ENCODE measurements around the gene DYNLT2B. TPM values are rescaled to one million over a fixed set of nuclear protein-coding genes. Genes with fewer than 3 reads are reported as not detected.
"Not testable (repeated sequence)": the region's sequence is repeated elsewhere in the genome, so short reads cannot be mapped to it uniquely, and the experiment has no call there.

Gene DYNLT2B
- total and polyA plus RNA-seq, 2 donors (not counting 3 experiments of a cell fraction or from before 2014, with no cell fraction given): 9.2 to 13.9 TPM

DNA sequence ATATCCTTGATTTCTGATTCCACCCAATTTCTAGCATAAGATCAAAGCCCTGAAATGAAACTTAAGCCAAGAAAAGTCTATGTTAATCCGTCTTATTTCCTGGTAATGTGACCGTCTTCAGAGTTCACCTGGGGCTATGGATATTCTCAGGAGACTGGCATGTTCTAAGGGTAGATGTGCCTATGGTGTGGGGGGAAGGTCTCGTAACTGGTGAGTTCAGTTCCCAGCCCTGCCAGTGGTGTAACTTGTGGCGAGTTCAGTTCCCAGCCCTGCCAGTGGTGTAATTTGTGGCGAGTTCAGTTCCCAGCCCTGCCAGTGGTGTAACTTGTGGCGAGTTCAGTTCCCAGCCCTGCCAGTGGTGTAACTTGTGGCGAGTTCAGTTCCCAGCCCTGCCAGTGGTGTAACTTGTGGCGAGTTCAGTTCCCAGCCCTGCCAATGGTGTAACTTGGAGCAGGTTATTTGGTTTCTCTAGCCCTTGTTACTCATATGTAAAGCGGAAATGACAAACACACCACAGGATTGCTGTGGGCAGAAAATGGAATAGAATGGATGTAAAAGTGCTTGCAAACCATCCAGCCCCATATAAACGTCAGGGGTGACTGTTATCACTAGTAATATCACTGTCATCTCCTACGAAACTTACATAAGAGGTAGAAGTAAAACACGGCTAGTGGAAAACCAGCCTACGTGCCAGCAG is 71.3 kb downstream of the DYNLT2B start:
- DNase-seq (ENCODE audit: low read depth, low spot score): no peak

GRCh38 chr3:196244166-196244565 is 73.9 kb downstream of the DYNLT2B start:
- CTCF ChIA-PET; BruUV-seq (replicated peaks); dilution Hi-C loops (cut with MboI; ENCODE audit: extremely low pct_ligation_motif_present, low sequenced_read_pairs); H3K27ac ChIP-seq (ENCODE audit: insufficient read depth, low read depth, low read length); H3K27me3 ChIP-seq (ENCODE audit: control insufficient read depth in 2 of 2, insufficient read depth in 2 of 2, low read length in 2 of 2); H3K9me3 ChIP-seq (replicated peaks; ENCODE audit: control insufficient read depth, insufficient read depth, low read length); intact Hi-C loops (cut with micrococcal nuclease); H3K4me3 ChIP-seq (replicated peaks in 1 of 3; ENCODE audit: insufficient read depth in 1 of 3, low read depth in 1 of 3, low read length in 3 of 3); H3K9me1 ChIP-seq (replicated peaks; ENCODE audit: control insufficient read depth, extremely low read depth, insufficient read depth, low read length); H3K4me1 ChIP-seq (ENCODE audit: control insufficient read depth, extremely low read depth, insufficient read depth, low read length); H3K79me2 ChIP-seq (ENCODE audit: control insufficient read depth, insufficient read depth, low read length); POLR2A ChIA-PET; H3K4me2 ChIP-seq (ENCODE audit: insufficient read depth, low read length); H2AFZ ChIP-seq (ENCODE audit: low read depth, low read length); H4K20me1 ChIP-seq (replicated peaks; ENCODE audit: control insufficient read depth, extremely low read depth, insufficient read depth, low read length); DNase-seq (ENCODE audit: low read depth, low spot score); FAIRE-seq; H3K9ac ChIP-seq (replicated peaks; ENCODE audit: extremely low read depth, insufficient read depth, low read length): not testable (repeated sequence)
- H3K36me3 ChIP-seq (ENCODE audit: control insufficient read depth in 2 of 2, extremely low read depth in 1 of 2, insufficient read depth in 2 of 2, low read length in 2 of 2): peaks cover 18 to 23% of the 10 kb centered on the region in 2 experiments

More for the DNA sequence above, 71.3 kb downstream of the DYNLT2B start:
- no peak overlapping the region for H2AFZ ChIP-seq (ENCODE audit: low read depth, low read length)
- no peaks in the 10 kb centered on the region for H3K27me3 ChIP-seq (ENCODE audit: control insufficient read depth in 2 of 2, insufficient read depth in 2 of 2, low read length in 2 of 2)
- no peaks in the 10 kb centered on the region for H4K20me1 ChIP-seq (replicated peaks; ENCODE audit: control insufficient read depth, extremely low read depth, insufficient read depth, low read length)
- POLR2A ChIA-PET: no interaction called here
- BruUV-seq (replicated peaks): no TSS peak
- H3K36me3 ChIP-seq (ENCODE audit: control insufficient read depth in 2 of 2, extremely low read depth in 1 of 2, insufficient read depth in 2 of 2, low read length in 2 of 2): peaks cover 12 to 16% of the 10 kb centered on the region in 2 experiments
- no peaks in the 10 kb centered on the region for H3K9me3 ChIP-seq (replicated peaks; ENCODE audit: control insufficient read depth, insufficient read depth, low read length)
- H3K27ac ChIP-seq (ENCODE audit: insufficient read depth, low read depth, low read length): no peak overlapping the region
- peaks cover 3% of the 10 kb centered on the region for H3K79me2 ChIP-seq (ENCODE audit: control insufficient read depth, insufficient read depth, low read length)
- H3K9ac ChIP-seq (replicated peaks; ENCODE audit: extremely low read depth, insufficient read depth, low read length): no peak overlapping the region
- no peaks in the 10 kb centered on the region for H3K9me1 ChIP-seq (replicated peaks; ENCODE audit: control insufficient read depth, extremely low read depth, insufficient read depth, low read length)
- no peak for FAIRE-seq
- CTCF ChIA-PET: interaction anchor here (2.1 kb wide), 1 partner anchor 276 kb away, joined by 7 read pairs; no protein-coding TSS in a partner anchor
- H3K4me2 ChIP-seq (ENCODE audit: insufficient read depth, low read length): no peak overlapping the region
- intact Hi-C loops (cut with micrococcal nuclease): no loop called here
- H3K4me3 ChIP-seq (replicated peaks in 1 of 3; ENCODE audit: insufficient read depth in 1 of 3, low read depth in 1 of 3, low read length in 3 of 3): no peak overlapping the region
- no peaks in the 10 kb centered on the region for H3K4me1 ChIP-seq (ENCODE audit: control insufficient read depth, extremely low read depth, insufficient read depth, low read length)
- no peak for TF ChIP-seq GATA2 (IDR thresholded peaks at IDR 0.05; ENCODE audit: insufficient read depth, insufficient read length, low read depth, low read length)
- no peak for TF ChIP-seq POLR2A (IDR thresholded peaks at IDR 0.05; ENCODE audit: low read depth, low read length)
- no peak for TF ChIP-seq JUN (IDR thresholded peaks at IDR 0.05; ENCODE audit: borderline replicate concordance, insufficient read depth, insufficient read length, low read depth)
- no peak for TF ChIP-seq EZH2 (IDR thresholded peaks at IDR 0.05; ENCODE audit: borderline replicate concordance, low read depth, low read length, severe bottlenecking)
- dilution Hi-C loops (cut with MboI; ENCODE audit: extremely low pct_ligation_motif_present, low sequenced_read_pairs): no loop called here
